ENCODE measurements around the gene BCAS4. TPM values are rescaled to one million over a fixed set of nuclear protein-coding genes. Genes with fewer than 3 reads are reported as not detected.

BCAS4 gene
- total RNA-seq, 1 experiment from 2014 or later = 13.5 TPM

GRCh38 chr20:50913690-50914375, 119.0 kb downstream of the BCAS4 start:
- Mint-ChIP-seq H3K4me1 (ENCODE audit: low read depth, unreplicated experiment) (peaks cover 68% of the 10 kb centered on the region), H3K9me3 (ENCODE audit: low read depth, unreplicated experiment) (no peaks in the 10 kb centered on the region), H3K4me3 (ENCODE audit: low read depth, unreplicated experiment) (no peak overlapping the region), H3K27ac (ENCODE audit: unreplicated experiment) (peak overlapping the region; percentile 23), H3K36me3 (ENCODE audit: insufficient read depth, unreplicated experiment) (peaks cover 24% of the 10 kb centered on the region), H3K27me3 (ENCODE audit: unreplicated experiment) (no peaks in the 10 kb centered on the region)
- TF ChIP-seq CTCF (IDR thresholded peaks at IDR 0.05; ENCODE audit: unreplicated experiment) = no peak
- CTCF ChIA-PET = interaction anchor here (0.5 to 0.7 kb wide), 2 partner anchors 17 to 142 kb away, joined by 5 to 6 read pairs; partner anchors contain the start of gene ADNP
- intact Hi-C loops (cut with micrococcal nuclease; ENCODE audit: unreplicated experiment) = no loop called here
- no TSS peak for BruUV-seq (replicated peaks)
- no peak for DNase-seq

GRCh38 chr20:50915424-50915823, 120.6 kb downstream of the BCAS4 start:
- Mint-ChIP-seq H3K27me3 (ENCODE audit: unreplicated experiment) (no peaks in the 10 kb centered on the region), H3K9me3 (ENCODE audit: low read depth, unreplicated experiment) (no peaks in the 10 kb centered on the region), H3K4me3 (ENCODE audit: low read depth, unreplicated experiment) (no peak overlapping the region), H3K36me3 (ENCODE audit: insufficient read depth, unreplicated experiment) (peaks cover 32% of the 10 kb centered on the region), H3K4me1 (ENCODE audit: low read depth, unreplicated experiment) (peaks cover 68% of the 10 kb centered on the region), H3K27ac (ENCODE audit: unreplicated experiment) (no peak overlapping the region)
- no peak for DNase-seq
- CTCF ChIA-PET = interaction anchor here (1.6 kb wide), 1 partner anchor 121 kb away, joined by 4 read pairs; the partner anchor contains the start of gene BCAS4
- intact Hi-C loops (cut with micrococcal nuclease; ENCODE audit: unreplicated experiment) = no loop called here
- no TSS peak for BruUV-seq (replicated peaks)
- TF ChIP-seq CTCF (IDR thresholded peaks at IDR 0.05; ENCODE audit: unreplicated experiment) = no peak

GRCh38 chr20:50916257-50916656, 121.4 kb downstream of the BCAS4 start:
- Mint-ChIP-seq H3K4me1 (ENCODE audit: low read depth, unreplicated experiment) (peaks cover 66% of the 10 kb centered on the region), H3K27ac (ENCODE audit: unreplicated experiment) (no peak overlapping the region), H3K36me3 (ENCODE audit: insufficient read depth, unreplicated experiment) (peaks cover 29% of the 10 kb centered on the region), H3K27me3 (ENCODE audit: unreplicated experiment) (no peaks in the 10 kb centered on the region), H3K9me3 (ENCODE audit: low read depth, unreplicated experiment) (no peaks in the 10 kb centered on the region), H3K4me3 (ENCODE audit: low read depth, unreplicated experiment) (no peak overlapping the region)
- no TSS peak for BruUV-seq (replicated peaks)
- DNase-seq = no peak
- CTCF ChIA-PET = interaction anchor here (0.5 to 1.6 kb wide), 3 partner anchors 13 to 121 kb away, joined by 3 to 5 read pairs (median 4); partner anchors contain the start of gene BCAS4
- intact Hi-C loops (cut with micrococcal nuclease; ENCODE audit: unreplicated experiment) = no loop called here
- TF ChIP-seq CTCF (IDR thresholded peaks at IDR 0.05; ENCODE audit: unreplicated experiment) = no peak

- no TSS peak for BruUV-seq (replicated peaks)
- Mint-ChIP-seq H3K4me3 (ENCODE audit: low read depth, unreplicated experiment) (no peak overlapping the region), H3K27ac (ENCODE audit: unreplicated experiment) (no peak overlapping the region), H3K36me3 (ENCODE audit: insufficient read depth, unreplicated experiment) (peaks cover 24% of the 10 kb centered on the region), H3K4me1 (ENCODE audit: low read depth, unreplicated experiment) (peaks cover 59% of the 10 kb centered on the region), H3K27me3 (ENCODE audit: unreplicated experiment) (no peaks in the 10 kb centered on the region), H3K9me3 (ENCODE audit: low read depth, unreplicated experiment) (no peaks in the 10 kb centered on the region)
- TF ChIP-seq CTCF (IDR thresholded peaks at IDR 0.05; ENCODE audit: unreplicated experiment) = no peak
- CTCF ChIA-PET = interaction anchor here (1.0 to 1.6 kb wide), 2 partner anchors 12 to 122 kb away, joined by 4 to 5 read pairs; partner anchors contain the start of gene BCAS4
- no peak for DNase-seq
- intact Hi-C loops (cut with micrococcal nuclease; ENCODE audit: unreplicated experiment) = no loop called here
Observed at GRCh38 chr20:50916934-50917333, 122.1 kb downstream of the BCAS4 start.

Measured in Calu3 (cell line).